CD4-positive, alpha-beta memory T cell (primary cell): Measurements from ENCODE around the gene RAD21L1. TPM values are rescaled to one million over a fixed set of nuclear protein-coding genes. Genes with fewer than 3 reads are reported as not detected.

Experiments used
- polyA plus RNA-seq, 2 donors: library from polyadenylated mRNA; unstranded; fragments of 300-500 nt; fragmentation: Illumina TruSeq; gene quantifications; one replicate each; pipeline ENCODE4 v1.2.3, GENCODE V29; 2021
- total RNA-seq, 2 experiments: library from RNA; stranded (reverse); gene quantifications; one replicate each; pipeline ENCODE4 v1.2.3, GENCODE V29; 2021

The RAD21L1 gene
- total and polyA plus RNA-seq, 4 experiments from 2014 or later, result 0.78 TPM; not detected in 3

Other genes with a start within 250 kb of the RAD21L1 start
- gene RSPO4, start 223.7 kb upstream of the RAD21L1 start, total RNA-seq, result under 1 TPM; 0.11 to 0.38 TPM
- not detected for gene RSPO4, start 223.7 kb upstream of the RAD21L1 start, polyA plus RNA-seq
- 100 to 1,000 TPM; 118 to 123 TPM for gene PSMF1, start 107.4 kb upstream of the RAD21L1 start, total RNA-seq
- 100 to 1,000 TPM; 134 to 189 TPM for gene PSMF1, start 107.4 kb upstream of the RAD21L1 start, polyA plus RNA-seq
- gene TMEM74B, start 41.1 kb upstream of the RAD21L1 start, total RNA-seq, result not detected
- not detected for gene TMEM74B, start 41.1 kb upstream of the RAD21L1 start, polyA plus RNA-seq
- gene C20orf202, start 22.6 kb upstream of the RAD21L1 start, total RNA-seq, result under 1 TPM in 1 of 2 experiments, not detected in 1; 0.20 TPM
- gene C20orf202, start 22.6 kb upstream of the RAD21L1 start, polyA plus RNA-seq, result under 1 TPM in 1 of 2 donors, not detected in 1; 0.18 TPM
- 10 to 100 TPM; 14.3 to 15.9 TPM for gene SNPH, start 40.2 kb downstream of the RAD21L1 start, total RNA-seq
- gene SNPH, start 40.2 kb downstream of the RAD21L1 start, polyA plus RNA-seq, result 1 to 10 TPM; 2.5 to 6.6 TPM
- under 1 TPM; 0.61 to 0.94 TPM for gene SDCBP2, start 103.1 kb downstream of the RAD21L1 start, total RNA-seq
- 1 to 10 TPM; 1.5 to 2.2 TPM for gene SDCBP2, start 103.1 kb downstream of the RAD21L1 start, polyA plus RNA-seq
- 10 to 100 TPM; 77.8 to 86.4 TPM for gene FKBP1A, start 167.0 kb downstream of the RAD21L1 start, total RNA-seq
- 10 to 100 TPM; 47.0 to 62.2 TPM for gene FKBP1A, start 167.0 kb downstream of the RAD21L1 start, polyA plus RNA-seq
- gene NSFL1C, start 240.8 kb downstream of the RAD21L1 start, total RNA-seq, result 10 to 100 TPM; 57.5 to 65.8 TPM
- gene NSFL1C, start 240.8 kb downstream of the RAD21L1 start, polyA plus RNA-seq, result 100 to 1,000 TPM in 1 of 2 donors, 10 to 100 TPM in 1; 77.3 to 105 TPM